ENCODE data around the gene RASA3. TPM values are rescaled to one million over a fixed set of nuclear protein-coding genes. Genes with fewer than 3 reads are reported as not detected.

Gene RASA3
- total and polyA plus RNA-seq, 10 of the 15 experiments (the other 5 are each of a cell fraction or from before 2014, with no cell fraction given) = 0.79 to 33.9 (median 17.6) TPM

- no peak for TF ChIP-seq ETV6 (conservative IDR thresholded peaks at IDR 0.05 in 1 of 2, IDR thresholded peaks at IDR 0.05 in 1 of 2; ENCODE audit: borderline replicate concordance in 1 of 2, low read depth in 1 of 2)
- no peak for TF ChIP-seq HSF1 (IDR thresholded peaks at IDR 0.05; ENCODE audit: low read depth, low read length)
- TF ChIP-seq CREM (IDR thresholded peaks at IDR 0.05; ENCODE audit: low read depth) = no peak
- no peak for TF ChIP-seq ZBTB40 (IDR thresholded peaks at IDR 0.05; ENCODE audit: borderline replicate concordance)
- TF ChIP-seq HDAC2 (IDR thresholded peaks at IDR 0.05) = no peak
- no peak for TF ChIP-seq RUNX3 (IDR thresholded peaks at IDR 0.05; ENCODE audit: low read length)
- TF ChIP-seq WRNIP1 (IDR thresholded peaks at IDR 0.05; ENCODE audit: borderline replicate concordance, low read depth, low read length) = no peak
- no peak for TF ChIP-seq ZNF217 (IDR thresholded peaks at IDR 0.05)
- no peak for TF ChIP-seq FOXM1 (IDR thresholded peaks at IDR 0.05; ENCODE audit: low read depth, low read length)
- TF ChIP-seq SMARCA5 (IDR thresholded peaks at IDR 0.05) = no peak
- TF ChIP-seq YBX1 (IDR thresholded peaks at IDR 0.05) = no peak
- TF ChIP-seq RBBP5 (conservative IDR thresholded peaks at IDR 0.05) = no peak
- TF ChIP-seq CTCF (IDR thresholded peaks at IDR 0.05 in 2 of 3, conservative IDR thresholded peaks at IDR 0.05 in 1 of 3; ENCODE audit: control insufficient read depth in 2 of 3, extremely low read depth in 1 of 3, insufficient read depth in 1 of 3, low read depth in 3 of 3, low read length in 3 of 3) = no peak
- no peak for TF ChIP-seq ZNF274 (IDR thresholded peaks at IDR 0.05; ENCODE audit: insufficient read depth, insufficient read length)
- no peak for TF ChIP-seq IKZF2 (IDR thresholded peaks at IDR 0.05)
- no peak for TF ChIP-seq SREBF2 (IDR thresholded peaks at IDR 0.05; ENCODE audit: low read length)
- TF ChIP-seq TCF7 (IDR thresholded peaks at IDR 0.05; ENCODE audit: borderline replicate concordance) = no peak
- no peak for TF ChIP-seq ESRRA (IDR thresholded peaks at IDR 0.05; ENCODE audit: low read length)
- Histone ChIP-seq H4K20me1 (ENCODE audit: control insufficient read depth, insufficient read depth) (no peaks in the 10 kb centered on the region), H3K9ac (ENCODE audit: control insufficient read depth, insufficient read depth, low read length) (no peak overlapping the region), H3K27me3 (replicated peaks in 1 of 2; ENCODE audit: control insufficient read depth in 2 of 2, insufficient read depth in 2 of 2, low read length in 1 of 2) (no peaks in the 10 kb centered on the region; a peak in 1 of 4 replicates), H3K4me3 (no peak overlapping the region), H3K36me3 (ENCODE audit: control insufficient read depth in 2 of 2, insufficient read depth in 2 of 2, low read length in 1 of 2) (no peaks in the 10 kb centered on the region), H2AFZ (ENCODE audit: control insufficient read depth, low read depth, low read length) (no peak overlapping the region), H3K4me2 (ENCODE audit: control insufficient read depth, insufficient read depth) (no peak overlapping the region), H3K27ac (ENCODE audit: control insufficient read depth, insufficient read depth) (no peak overlapping the region), H3K4me1 (ENCODE audit: control insufficient read depth, insufficient read depth, low read length) (peaks cover 48% of the 10 kb centered on the region), H3K9me3 (replicated peaks; ENCODE audit: control insufficient read depth, insufficient read depth, low read length) (no peaks in the 10 kb centered on the region), H3K79me2 (ENCODE audit: control insufficient read depth, insufficient read depth, low read length) (no peaks in the 10 kb centered on the region)
- CTCF ChIA-PET = interaction anchor here (1.0 to 1.9 kb wide), 4 partner anchors 17 to 80 kb away, joined by 3 to 8 read pairs (median 4); no protein-coding TSS in a partner anchor
- RAD21 ChIA-PET (ENCODE audit: unreplicated experiment) = interaction anchor here (1.4 kb wide), 1 partner anchor 81 kb away, joined by 3 read pairs; no protein-coding TSS in a partner anchor
- ATAC-seq (no peak), DNase-seq (ENCODE audit: low read depth, low spot score) (no peak), FAIRE-seq (no peak)
- intact Hi-C loops (cut with micrococcal nuclease; ENCODE audit: unreplicated experiment) (loop anchor here (10.0 kb wide), 1 partner anchor 331 kb away; no protein-coding TSS in a partner anchor), in situ Hi-C loops (cut with MboI) (no loop called here)
- WGBS (ENCODE audit: insufficient coverage, insufficient replicate concordance, low lambda C conversion rate, missing lambda C conversion rate) = 76% methylated on average over 14 of the region's 14 CpGs
- POLR2A ChIA-PET = no interaction called here
- no TSS peak for BruUV-seq (replicated peaks)
- SMC1A ChIA-PET (ENCODE audit: uncharacterized antibody, unreplicated experiment) = interaction anchor here (1.0 to 1.4 kb wide), 3 partner anchors 11 to 49 kb away, joined by 3 to 4 read pairs (median 3); no protein-coding TSS in a partner anchor
Measured at GRCh38 chr13:114145722-114146121, 13.3 kb upstream of the RASA3 start.

All from GM12878 (cell line).